Adrenal gland (tissue), 5 donors: Measurements from ENCODE around the gene ADAMTS12.

Source experiments
- CTCF ChIP-seq, 6 experiments: fragments of 450-650 bp in 4 of 6; fragments of 200-600 bp in 2 of 6; sonication (generic) in 1 of 6; IDR thresholded peaks; 1 replicate in 5 of 6; 2 replicates in 1 of 6; pipeline versions ENCODE4 v1.5.1 to v1.8.0; 2016 to 2021; ENCODE audit warnings: antibody characterized with exemption in 6 of 6, mild to moderate bottlenecking in 2 of 6, moderate library complexity in 1 of 6
- POLR2A ChIP-seq, 2 donors: fragments of 450-650 bp; IDR thresholded peaks; one replicate each; pipeline ENCODE4 v1.6.1; 2017; ENCODE audit warnings: antibody characterized with exemption in 2 of 2, mild to moderate bottlenecking in 2 of 2, moderate library complexity in 1 of 2
- donor health status: DM: no; HTN: no; CAD: no.

DNA sequence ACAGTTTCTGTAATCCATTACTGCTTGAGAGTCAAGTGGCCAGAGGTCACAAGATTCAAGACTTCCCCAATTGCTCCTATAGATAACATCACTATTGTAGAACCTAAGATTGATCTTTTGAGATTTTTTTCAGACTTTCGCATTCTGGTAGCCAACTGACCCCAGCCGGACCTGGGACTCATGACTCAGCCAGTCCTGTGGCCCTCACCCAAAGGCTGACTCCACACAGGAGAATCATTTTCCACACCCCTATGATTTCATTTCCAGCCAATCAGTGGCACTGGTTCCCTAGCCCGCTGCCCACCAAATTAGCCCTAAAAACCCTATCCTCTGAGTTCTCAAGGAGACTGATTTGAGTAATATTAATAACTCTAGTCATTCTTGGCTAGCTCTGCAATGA is 414.8 kb downstream of the ADAMTS12 start:
- no peak for TF ChIP-seq CTCF (IDR thresholded peaks at IDR 0.05)
- no peak for TF ChIP-seq POLR2A (IDR thresholded peaks at IDR 0.05)
